ENCODE results near the gene RHBDD2.
"Not testable (repeated sequence)": the region's sequence is repeated elsewhere in the genome, so short reads cannot be mapped to it uniquely, and the experiment has no call there.

Gene RHBDD2

GRCh38 chr7:75878769-75879611 lies at the start of gene RHBDD2:
Gene RHBDD2, plus strand, starts transcription at chr7:75879034. Its CDS starts 49 bp downstream, at chr7:75879083.
- DNase-seq, result peak; percentile 96

DNA sequence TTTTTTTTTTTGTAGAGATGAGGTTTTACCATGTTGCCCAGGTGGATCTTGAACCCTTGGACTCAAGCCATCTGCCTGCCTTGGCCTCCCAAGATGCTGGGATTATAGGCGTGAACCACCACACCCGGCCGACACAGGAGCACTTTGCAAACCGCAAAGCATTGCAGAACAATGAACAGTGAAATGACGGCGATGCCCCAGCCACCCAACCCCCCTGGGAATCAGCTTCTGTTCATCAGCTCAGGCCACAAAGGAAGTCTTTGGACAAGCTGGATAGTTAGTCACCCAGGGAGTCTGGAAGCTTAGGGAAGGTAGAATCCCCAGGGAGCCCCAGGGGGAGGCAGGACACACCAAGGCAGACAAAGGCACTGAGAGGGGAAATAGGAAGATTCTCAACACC lies 49.2 kb upstream of the RHBDD2 start:
- DNase-seq, result not testable (repeated sequence)

- no peak for DNase-seq
These were observed 47.9 kb upstream of the RHBDD2 start for GRCh38 chr7:75830978-75831377.

GRCh38 chr7:75833662-75834061 lies 45.2 kb upstream of the RHBDD2 start:
- DNase-seq, result not testable (repeated sequence)

GRCh38 chr7:75835688-75836285 lies 43.0 kb upstream of the RHBDD2 start:
- DNase-seq, result no peak

- DNase-seq, result no peak
These were observed 42.0 kb upstream of the RHBDD2 start for GRCh38 chr7:75836798-75837197.

DNA sequence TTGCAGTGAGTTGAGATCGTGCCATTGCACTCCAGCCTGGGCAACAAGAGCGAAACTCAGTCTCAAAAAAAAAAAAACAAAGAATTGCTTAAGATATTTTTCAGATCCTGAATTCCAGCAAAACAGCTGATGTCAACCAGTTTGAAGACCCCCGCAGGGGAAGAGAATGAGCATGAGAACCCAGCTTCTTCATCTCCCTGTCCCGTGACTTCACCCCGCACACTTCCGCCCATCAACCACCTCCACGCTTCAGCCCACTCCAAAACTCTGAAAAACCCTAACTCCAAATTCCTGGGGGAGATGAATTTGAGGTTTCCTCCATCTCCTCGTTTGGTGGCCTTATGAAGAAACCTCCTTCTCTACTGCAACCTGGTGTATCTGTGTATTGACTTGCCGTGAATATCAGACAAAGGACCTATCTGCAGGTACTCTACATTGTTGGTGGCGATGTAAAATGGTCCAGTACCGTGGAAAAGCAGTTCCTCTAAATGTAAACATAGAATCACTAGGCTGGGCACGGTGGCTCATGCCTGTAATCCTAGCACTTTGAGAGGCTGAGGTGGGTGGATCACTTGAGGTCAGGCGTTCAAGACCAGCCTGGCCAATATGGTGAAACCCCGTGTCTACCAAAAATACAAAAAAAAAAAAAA lies 40.4 kb upstream of the RHBDD2 start:
- not testable (repeated sequence) for DNase-seq

DNA sequence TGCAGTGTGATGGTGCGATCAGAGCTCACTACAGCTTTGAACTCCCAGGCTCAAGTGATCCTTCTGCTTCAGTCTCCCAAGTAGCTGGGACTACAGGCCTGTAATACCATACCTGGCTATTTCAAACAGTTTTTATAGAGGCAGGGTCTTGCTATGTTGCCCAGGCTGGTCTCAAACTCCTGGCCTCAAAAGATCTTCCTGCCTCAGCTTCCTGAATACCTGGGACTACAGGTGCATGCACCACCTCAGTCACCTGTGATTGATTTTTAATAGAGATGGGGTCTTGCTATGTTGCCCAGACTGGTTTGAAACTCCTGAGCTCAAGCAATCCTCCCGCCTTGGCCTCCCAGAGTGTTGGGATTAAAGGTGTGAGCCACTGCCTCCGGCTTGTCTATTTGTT lies 38.8 kb upstream of the RHBDD2 start:
- no peak for DNase-seq

- no peak for DNase-seq
These were observed 35.9 kb upstream of the RHBDD2 start for GRCh38 chr7:75842836-75843446.

GRCh38 chr7:75843613-75844116 lies 35.2 kb upstream of the RHBDD2 start:
- no peak for DNase-seq

- DNase-seq, result no peak
These were observed 34.7 kb upstream of the RHBDD2 start for GRCh38 chr7:75844158-75844557.

DNA sequence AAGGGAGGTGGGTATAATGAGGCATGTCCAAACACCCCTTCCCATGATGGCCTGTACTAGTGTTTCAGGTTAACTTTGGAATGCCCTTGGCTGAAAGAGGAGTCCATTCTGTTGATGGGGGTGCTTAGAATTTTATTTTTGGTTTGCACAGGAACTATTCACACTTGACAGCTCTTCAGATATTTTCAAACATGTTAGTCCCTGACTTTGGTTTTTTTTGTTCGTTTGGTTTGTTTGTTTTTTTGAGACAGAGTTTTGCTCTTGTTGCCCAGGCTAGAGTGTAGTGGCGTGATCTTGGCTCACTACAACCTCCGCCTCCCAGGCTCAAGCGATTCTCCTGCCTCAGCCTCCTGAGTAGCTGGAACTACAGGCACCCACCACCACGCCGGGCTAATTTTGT lies 33.7 kb upstream of the RHBDD2 start:
- not testable (repeated sequence) for DNase-seq

DNA sequence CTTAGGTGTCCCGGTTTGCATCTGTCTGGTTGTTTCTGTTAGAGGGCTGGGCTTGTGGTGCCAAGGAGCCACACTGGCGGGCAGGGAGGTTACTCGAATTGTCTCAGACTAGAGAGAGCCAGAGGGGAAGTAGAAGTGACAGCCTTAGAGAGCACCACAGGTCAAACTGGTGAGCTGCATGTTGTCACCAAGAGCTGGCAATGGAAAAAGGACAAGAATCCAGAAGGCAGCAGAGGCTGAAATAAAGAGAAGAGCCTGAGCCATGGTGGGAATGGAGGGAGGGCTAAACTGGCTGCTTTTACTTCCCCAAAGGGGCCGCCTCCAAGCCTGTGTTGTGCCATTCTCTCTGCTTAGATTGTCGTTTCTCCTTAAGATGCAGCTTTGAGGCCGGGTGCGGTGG lies 31.1 kb upstream of the RHBDD2 start:
- DNase-seq, result no peak

- no peak for DNase-seq
These were observed 29.3 kb upstream of the RHBDD2 start for GRCh38 chr7:75849573-75849972.

GRCh38 chr7:75850235-75850634 lies 28.6 kb upstream of the RHBDD2 start:
- DNase-seq, result no peak

DNA sequence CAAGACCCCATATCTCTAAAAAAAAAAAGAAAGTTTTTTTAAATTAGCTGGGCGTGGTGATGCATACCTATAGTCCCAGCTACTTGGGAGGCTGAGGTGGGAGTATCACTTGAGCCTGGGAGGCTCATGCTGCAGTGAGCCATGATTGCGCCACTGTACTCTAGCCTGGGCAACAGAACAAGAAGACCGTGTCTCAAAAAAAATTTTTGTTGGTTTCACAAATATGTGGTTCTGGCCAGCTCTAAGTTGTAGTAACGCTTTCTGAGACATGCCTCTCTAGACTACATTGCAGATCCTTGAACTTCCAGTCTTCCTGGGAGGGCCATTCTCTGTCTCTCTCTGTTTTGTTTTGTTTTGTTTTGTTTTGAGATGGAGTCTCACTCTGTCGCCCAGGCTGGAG lies 24.6 kb upstream of the RHBDD2 start:
- no peak for DNase-seq

- DNase-seq, result not testable (repeated sequence)
These were observed 24.0 kb upstream of the RHBDD2 start for GRCh38 chr7:75854813-75855345.

GRCh38 chr7:75856536-75856935 lies 22.3 kb upstream of the RHBDD2 start:
- DNase-seq, result no peak

DNA sequence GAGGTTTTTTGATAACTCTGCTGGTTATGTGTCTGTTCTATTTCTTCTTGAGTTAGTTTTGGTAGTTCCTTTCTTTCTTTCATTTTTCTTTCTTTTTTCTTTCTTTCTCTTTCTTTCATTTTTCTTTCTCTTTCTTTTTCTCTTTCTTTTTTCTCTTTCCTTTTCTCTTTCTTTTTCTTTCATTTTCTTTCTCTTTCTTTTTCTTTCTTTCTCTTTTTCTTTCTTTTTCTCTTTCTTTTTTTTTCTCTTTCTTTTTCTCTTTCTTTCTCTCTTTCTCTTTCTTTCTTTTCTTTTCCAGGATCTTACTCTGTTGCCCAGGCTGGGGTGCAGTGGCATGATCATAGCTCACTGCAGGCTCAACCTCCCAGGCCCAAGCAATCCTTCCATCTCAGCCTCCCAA lies 20.4 kb upstream of the RHBDD2 start:
- no peak for DNase-seq

GRCh38 chr7:75861636-75862035 lies 17.2 kb upstream of the RHBDD2 start:
- no peak for DNase-seq

GRCh38 chr7:75864251-75864650 lies 14.6 kb upstream of the RHBDD2 start:
- DNase-seq, result not testable (repeated sequence)

GRCh38 chr7:75866114-75866488 lies 12.7 kb upstream of the RHBDD2 start:
- DNase-seq, result no peak
